ENCODE data around the gene LINGO1.

LINGO1 gene

DNA sequence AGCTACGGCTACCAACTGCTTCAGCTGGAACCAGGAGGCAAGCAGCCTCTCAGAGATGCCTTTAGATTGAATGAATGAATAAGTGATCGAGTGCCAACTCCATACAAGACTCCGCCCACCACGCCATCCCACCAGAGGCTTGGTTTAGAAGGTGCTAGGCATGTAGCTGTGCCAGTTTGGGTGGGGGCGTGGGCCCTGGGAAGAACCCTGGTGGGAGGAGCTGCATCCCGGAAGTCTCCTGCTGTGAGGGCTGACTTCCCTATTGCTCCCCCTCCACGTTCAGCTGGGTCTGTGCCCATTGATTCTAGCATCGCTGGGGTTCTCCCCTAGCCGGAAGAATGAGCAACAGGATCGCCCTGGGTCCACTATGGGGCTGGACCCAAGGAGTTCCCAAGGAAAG lies 20.9 kb downstream of the LINGO1 start:
- DNase-seq (ENCODE audit: low read depth): no peak
- no peak overlapping the region for H3K4me3 ChIP-seq (ENCODE audit: low read depth, low read length)
- TF ChIP-seq CTCF (IDR thresholded peaks at IDR 0.05; ENCODE audit: insufficient read depth, low read depth, low read length, missing control alignments): no peak

DNA sequence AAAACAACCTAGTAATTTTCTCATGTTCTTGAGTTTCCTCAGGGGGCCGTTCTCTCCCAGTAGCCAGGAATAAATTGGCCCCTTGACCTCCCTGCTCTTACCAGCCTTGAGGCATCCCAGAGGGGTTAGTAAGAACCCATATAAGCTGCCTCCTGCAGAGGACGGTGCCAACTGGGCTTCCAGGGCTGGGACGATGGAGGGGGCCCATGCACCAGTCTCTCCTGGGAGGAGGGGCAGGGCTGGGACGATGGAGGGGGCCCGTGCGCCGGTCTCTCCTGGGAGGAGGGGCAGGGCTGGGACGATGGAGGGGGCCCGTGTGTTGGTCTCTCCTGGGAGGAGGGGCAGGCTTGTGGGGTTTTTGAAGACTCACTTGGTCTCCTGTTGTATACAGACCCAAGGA lies 22.0 kb downstream of the LINGO1 start:
- TF ChIP-seq CTCF (IDR thresholded peaks at IDR 0.05; ENCODE audit: insufficient read depth, low read depth, low read length, missing control alignments): no peak
- H3K4me3 ChIP-seq (ENCODE audit: low read depth, low read length): no peak overlapping the region
- DNase-seq (ENCODE audit: low read depth): no peak

DNA sequence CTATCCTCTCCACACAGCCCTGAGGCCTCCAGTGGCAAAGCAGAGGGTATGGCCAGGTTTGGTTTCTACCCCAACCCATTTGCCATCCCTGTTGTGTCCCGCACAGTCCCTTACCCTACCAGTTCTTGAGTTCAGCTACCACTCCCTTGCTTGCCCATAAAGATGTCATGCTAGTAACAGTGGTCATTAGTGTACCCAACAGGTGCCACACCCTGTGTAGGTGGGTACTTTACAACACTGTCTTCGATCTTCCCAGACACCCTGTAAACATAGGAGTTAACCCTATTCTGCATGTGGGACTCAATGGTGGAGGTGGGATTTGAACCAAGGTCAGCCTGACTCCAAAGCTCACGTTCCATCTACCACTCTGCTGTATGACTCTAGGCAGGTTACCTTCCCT lies 23.2 kb downstream of the LINGO1 start:
- DNase-seq (ENCODE audit: low read depth): no peak
- no peak for TF ChIP-seq CTCF (IDR thresholded peaks at IDR 0.05; ENCODE audit: insufficient read depth, low read depth, low read length, missing control alignments)
- H3K4me3 ChIP-seq (ENCODE audit: low read depth, low read length): no peak overlapping the region

DNA sequence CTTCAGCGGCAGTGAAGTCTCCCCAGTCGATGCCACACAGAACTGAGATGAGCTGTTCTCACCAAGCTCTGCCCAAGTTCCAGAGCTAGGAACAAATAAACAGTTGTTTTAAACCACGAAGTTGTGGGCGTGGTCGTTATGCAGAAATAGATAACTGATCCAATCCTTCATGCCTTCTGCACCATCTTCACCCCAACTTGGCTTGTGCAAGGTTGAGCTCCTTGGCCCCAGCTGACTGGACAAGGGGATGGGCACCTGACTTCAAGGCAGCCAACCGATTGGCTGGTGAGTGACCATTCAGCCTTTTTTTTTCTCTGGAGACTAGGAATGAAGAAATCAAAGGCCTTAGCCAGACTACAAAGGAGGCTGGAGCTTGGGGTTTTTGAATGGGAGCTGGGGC lies 23.9 kb downstream of the LINGO1 start:
- no peak overlapping the region for H3K4me3 ChIP-seq (ENCODE audit: low read depth, low read length)
- TF ChIP-seq CTCF (IDR thresholded peaks at IDR 0.05; ENCODE audit: insufficient read depth, low read depth, low read length, missing control alignments): no peak
- no peak for DNase-seq (ENCODE audit: low read depth)

GRCh38 chr15:77607894-77608261 lies 24.8 kb downstream of the LINGO1 start:
- no peak for TF ChIP-seq CTCF (IDR thresholded peaks at IDR 0.05; ENCODE audit: insufficient read depth, low read depth, low read length, missing control alignments)
- no peak overlapping the region for H3K4me3 ChIP-seq (ENCODE audit: low read depth, low read length)
- no peak for DNase-seq (ENCODE audit: low read depth)

DNA sequence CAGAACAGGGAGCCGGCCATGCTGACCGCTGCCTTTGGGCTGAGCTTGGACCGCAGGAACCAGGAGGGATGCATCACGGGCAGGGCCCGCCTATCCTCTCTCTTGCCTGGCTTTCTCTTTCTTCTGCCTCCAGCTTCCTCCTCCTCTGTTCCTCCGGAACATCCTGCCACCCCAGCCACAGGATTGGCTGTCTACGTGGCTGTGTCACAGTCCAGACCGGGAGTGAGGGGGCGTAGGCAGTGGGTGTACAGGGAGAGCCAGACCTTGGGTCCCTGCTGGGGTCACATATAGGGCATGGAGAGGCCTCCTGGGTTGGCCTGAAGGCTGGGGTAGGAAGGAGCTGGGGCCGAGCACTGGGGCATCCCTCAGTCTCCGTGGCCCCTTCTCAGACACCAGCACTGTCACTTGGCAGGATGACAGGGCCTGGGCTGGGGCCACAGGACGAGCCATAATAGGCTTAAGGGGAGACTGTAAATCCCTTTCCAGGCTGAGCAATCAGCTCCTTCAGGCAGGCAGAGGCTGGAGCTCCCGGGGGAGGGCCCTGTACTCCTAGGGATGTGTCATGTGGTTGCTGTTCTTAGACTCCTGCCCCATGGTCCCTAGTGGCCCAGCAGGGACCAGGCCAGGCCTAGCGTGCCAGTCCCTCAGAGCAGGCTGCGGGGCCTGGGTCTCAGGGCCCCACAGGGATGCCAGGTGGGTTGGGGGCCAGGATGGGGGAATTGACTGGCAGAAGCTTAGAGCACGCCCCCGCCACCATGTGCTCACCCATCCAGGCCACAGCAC lies 25.4 kb downstream of the LINGO1 start:
- TF ChIP-seq CTCF (IDR thresholded peaks at IDR 0.05; ENCODE audit: insufficient read depth, low read depth, low read length, missing control alignments): no peak
- no peak for DNase-seq (ENCODE audit: low read depth)
- H3K4me3 ChIP-seq (ENCODE audit: low read depth, low read length): no peak overlapping the region
